KMS-11 (cell line): ENCODE results near the gene KIF26B.

ENCODE experiments used
- H2AFZ ChIP-seq: fragments of 200-600 bp; sonication (generic); 2 replicates; pipeline ENCODE4 v1.6.1; 2016; ENCODE audit warnings: antibody characterized with exemption, mixed run types, low read depth
- H3K27ac ChIP-seq: fragments of 200-600 bp; sonication (generic); 2 replicates; pipeline ENCODE4 v1.6.1; 2016; ENCODE audit warnings: mild to moderate bottlenecking, mixed run types
- H3K27me3 ChIP-seq: fragments of 200-600 bp; sonication (generic); 2 replicates; pipeline ENCODE4 v1.6.1; 2017; ENCODE audit warnings: mild to moderate bottlenecking, low read depth, mixed run types, moderate library complexity; ENCODE audit not compliant: insufficient read depth
- H3K36me3 ChIP-seq: fragments of 200-600 bp; sonication (generic); 2 replicates; pipeline ENCODE4 v1.6.1; 2017; ENCODE audit warnings: mild to moderate bottlenecking, mixed run types; ENCODE audit not compliant: insufficient read depth
- H3K4me1 ChIP-seq: fragments of 200-600 bp; sonication (generic); 2 replicates; pipeline ENCODE4 v1.6.1; 2016; ENCODE audit warnings: mild to moderate bottlenecking, low read depth, mixed run types; ENCODE audit not compliant: poor library complexity, severe bottlenecking
- H3K4me2 ChIP-seq: fragments of 200-600 bp; sonication (generic); 2 replicates; pipeline ENCODE4 v1.7.0; 2016; ENCODE audit warnings: mild to moderate bottlenecking, mixed run types
- H3K4me3 ChIP-seq: fragments of 200-600 bp; sonication (generic); IDR thresholded peaks from 2 replicates; pipeline ENCODE4 v1.6.1; 2017; ENCODE audit warnings: low read depth, low read length, mixed read lengths; ENCODE audit not compliant: insufficient read depth
- H3K79me2 ChIP-seq: fragments of 200-600 bp; sonication (generic); 2 replicates; pipeline ENCODE4 v1.6.1; 2016; ENCODE audit warnings: low read depth, mixed run types; ENCODE audit not compliant: insufficient read depth
- H3K9ac ChIP-seq: fragments of 200-600 bp; sonication (generic); 2 replicates; pipeline ENCODE4 v1.6.1; 2016; ENCODE audit warnings: mild to moderate bottlenecking, mixed run types
- H4K20me1 ChIP-seq: fragments of 200-600 bp; sonication (generic); 2 replicates; pipeline ENCODE4 v1.6.1; 2016; ENCODE audit warnings: mild to moderate bottlenecking, mixed run types; ENCODE audit not compliant: insufficient read depth
- CTCF ChIP-seq: fragments of 200-600 bp; sonication (generic); conservative IDR thresholded peaks from 2 replicates; pipeline ENCODE4 v1.6.1; 2017; ENCODE audit warnings: low read depth, mild to moderate bottlenecking, antibody characterized with exemption, low read length, moderate library complexity, mixed read lengths

Gene KIF26B

GRCh38 chr1:245132771-245133170, 22.0 kb upstream of the KIF26B start:
- Histone ChIP-seq H3K4me1 (peaks cover 9% of the 10 kb centered on the region), H3K4me2 (no peak overlapping the region), H3K27ac (no peak overlapping the region), H3K79me2 (no peaks in the 10 kb centered on the region), H3K9ac (no peak overlapping the region), H2AFZ (no peak overlapping the region), H3K36me3 (no peaks in the 10 kb centered on the region), H3K4me3 (no peak overlapping the region), H3K27me3 (no peaks in the 10 kb centered on the region), H4K20me1 (no peaks in the 10 kb centered on the region)
- TF ChIP-seq CTCF: no peak

GRCh38 chr1:245133995-245134715, 20.6 kb upstream of the KIF26B start:
- no peaks in the 10 kb centered on the region for H4K20me1 ChIP-seq
- H3K36me3 ChIP-seq: no peaks in the 10 kb centered on the region
- no peak overlapping the region for H3K4me2 ChIP-seq
- H2AFZ ChIP-seq: no peak overlapping the region
- H3K4me1 ChIP-seq: no peaks in the 10 kb centered on the region
- no peak overlapping the region for H3K4me3 ChIP-seq
- no peaks in the 10 kb centered on the region for H3K27me3 ChIP-seq
- H3K27ac ChIP-seq: no peak overlapping the region
- TF ChIP-seq CTCF: no peak
- no peaks in the 10 kb centered on the region for H3K79me2 ChIP-seq
- H3K9ac ChIP-seq: no peak overlapping the region

- H3K4me2 ChIP-seq: no peak overlapping the region
- H3K79me2 ChIP-seq: no peaks in the 10 kb centered on the region
- H3K27me3 ChIP-seq: no peaks in the 10 kb centered on the region
- H3K36me3 ChIP-seq: no peaks in the 10 kb centered on the region
- no peak overlapping the region for H3K27ac ChIP-seq
- H3K9ac ChIP-seq: no peak overlapping the region
- no peaks in the 10 kb centered on the region for H3K4me1 ChIP-seq
- no peak overlapping the region for H2AFZ ChIP-seq
- no peaks in the 10 kb centered on the region for H4K20me1 ChIP-seq
- TF ChIP-seq CTCF: no peak
- no peak overlapping the region for H3K4me3 ChIP-seq
Observed at GRCh38 chr1:245142171-245142798, 12.5 kb upstream of the KIF26B start.

- no peaks in the 10 kb centered on the region for H3K4me1 ChIP-seq
- no peak for TF ChIP-seq CTCF
Observed at GRCh38 chr1:245142976-245143375, 11.8 kb upstream of the KIF26B start.

More at GRCh38 chr1:245142976-245143375, 11.8 kb upstream of the KIF26B start:
- H4K20me1 ChIP-seq: no peaks in the 10 kb centered on the region
- H3K4me3 ChIP-seq: no peak overlapping the region
- H3K9ac ChIP-seq: no peak overlapping the region
- no peaks in the 10 kb centered on the region for H3K27me3 ChIP-seq
- no peaks in the 10 kb centered on the region for H3K79me2 ChIP-seq
- H3K4me2 ChIP-seq: no peak overlapping the region
- no peak overlapping the region for H2AFZ ChIP-seq
- no peaks in the 10 kb centered on the region for H3K36me3 ChIP-seq
- H3K27ac ChIP-seq: no peak overlapping the region
